Kidney (tissue), 14 donors: ENCODE measurements around the gene NAV3. TPM values are rescaled to one million over a fixed set of nuclear protein-coding genes. Genes with fewer than 3 reads are reported as not detected.

Experiments
- DNase-seq, 5 donors: peaks; one replicate each; pipeline ENCODE4 v3.0.0-alpha.2; 2013 to 2020
- FAIRE-seq: peaks from 2 replicates; lab custom pipeline; 2012; peaks lifted over from hg19 to GRCh38; lab: Jason Lieb, UNC
- H3K27ac ChIP-seq, 2 donors: one replicate each; pipeline ENCODE4 v1.7.0; 2013; ENCODE audit warnings: low read depth in 2 of 2, low read length in 2 of 2, inconsistent platforms in 1 of 2
- H3K27me3 ChIP-seq: one replicate; pipeline ENCODE4 v1.7.1; 2013; ENCODE audit warnings: low read length, inconsistent platforms; ENCODE audit not compliant: control insufficient read depth, insufficient read depth
- H3K36me3 ChIP-seq, 3 donors: one replicate each; pipeline versions ENCODE4 v1.7.0 to v1.7.1; 2013; ENCODE audit warnings: low read length in 3 of 3, control low read depth in 1 of 3, inconsistent platforms in 1 of 3; ENCODE audit not compliant: insufficient read depth in 3 of 3, control insufficient read depth in 2 of 3
- H3K4me1 ChIP-seq, 3 donors: one replicate each; pipeline versions ENCODE4 v1.7.0 to v1.7.1; 2013; ENCODE audit warnings: low read length in 3 of 3, inconsistent platforms in 1 of 3, low read depth in 1 of 3; ENCODE audit not compliant: control insufficient read depth in 2 of 3, insufficient read depth in 2 of 3
- H3K4me3 ChIP-seq, 3 donors: one replicate each; pipeline versions ENCODE4 v1.7.0 to v1.8.1; 2013; ENCODE audit warnings: low read length in 3 of 3, control low read depth in 1 of 3, inconsistent platforms in 1 of 3
- H3K9ac ChIP-seq, 3 donors: one replicate each; pipeline versions ENCODE4 v1.7.0 to v1.7.1; 2013; ENCODE audit warnings: low read length in 3 of 3, control low read depth in 1 of 3, inconsistent platforms in 1 of 3
- H3K9me3 ChIP-seq, 3 donors: one replicate each; pipeline versions ENCODE4 v1.7.0 to v1.7.1; 2013; ENCODE audit warnings: low read length in 3 of 3, control low read depth in 1 of 3, inconsistent platforms in 1 of 3; ENCODE audit not compliant: control insufficient read depth in 2 of 3, insufficient read depth in 1 of 3
- CTCF ChIP-seq: IDR thresholded peaks from 3 replicates; pipeline ENCODE4 v1.5.1; 2012; ENCODE audit warnings: mild to moderate bottlenecking, moderate library complexity, borderline replicate concordance; ENCODE audit not compliant: insufficient read depth; ENCODE audit errors: extremely low read depth
- intact Hi-C: fragments of 100-400 bp; cut with DNase I; formaldehyde crosslinking; loops from one replicate; pipeline ENCODE4 v1.11.1; 2022
- polyA plus RNA-seq: library from polyadenylated mRNA; stranded (reverse); fragments of 350-450 nt; fragmentation: Illumina TruSeq; extraction: RNeasy Lipid Tissue Mini Kit (QIAGEN cat#74804); gene quantifications from one replicate; pipeline ENCODE4 v1.2.3, GENCODE V29; 2014; ENCODE audit warnings: low read depth, low replicate concordance; ENCODE audit not compliant: insufficient read depth
- total RNA-seq: library from RNA; stranded (reverse); fragmentation: NEBNext Ultra II Directional; extraction: Animal tissue kit (Norgen Biotek cat#: 25700); gene quantifications from one replicate; pipeline ENCODE4 v1.2.1, GENCODE V29; 2021
- donor health status: control.
- donor health status: control.
- donor health status: control.
- donor health status: control.
- donor health status: control.
- donor health status: DM: yes; HTN: yes; CAD: no.
- donor health status: Normal renal cell carcinoma (clear cell type).

The NAV3 gene
- total and polyA plus RNA-seq, 2 donors from 2014 or later, result 0.34 to 4.5 TPM

- Histone ChIP-seq H3K4me1 (no peaks in the 10 kb centered on the region), H3K9me3 (no peaks in the 10 kb centered on the region), H3K9ac (no peak overlapping the region), H3K4me3 (no peak overlapping the region), H3K27me3 (no peaks in the 10 kb centered on the region), H3K36me3 (no peaks in the 10 kb centered on the region), H3K27ac (no peak overlapping the region)
- intact Hi-C loops, result no loop called here
- no peak for TF ChIP-seq CTCF
- DNase-seq (no peak), FAIRE-seq (no peak)
Measured at GRCh38 chr12:78191611-78192010, 360.9 kb downstream of the NAV3 start.

GRCh38 chr12:78192979-78193378 is 362.3 kb downstream of the NAV3 start:
- H3K36me3 ChIP-seq, result no peaks in the 10 kb centered on the region
- no peak overlapping the region for H3K9ac ChIP-seq
- H3K4me1 ChIP-seq, result no peaks in the 10 kb centered on the region
- no peak overlapping the region for H3K4me3 ChIP-seq
- no peak for FAIRE-seq
- DNase-seq, result peak in 1 of 5 donors; percentile 30
- no peak for TF ChIP-seq CTCF
- no peak overlapping the region for H3K27ac ChIP-seq
- no peaks in the 10 kb centered on the region for H3K27me3 ChIP-seq
- intact Hi-C loops, result no loop called here
- H3K9me3 ChIP-seq, result no peaks in the 10 kb centered on the region

- Histone ChIP-seq H3K9ac (no peak overlapping the region), H3K4me1 (no peaks in the 10 kb centered on the region), H3K36me3 (no peaks in the 10 kb centered on the region), H3K27me3 (no peaks in the 10 kb centered on the region), H3K27ac (no peak overlapping the region), H3K9me3 (no peaks in the 10 kb centered on the region), H3K4me3 (no peak overlapping the region)
- no peak for DNase-seq
- FAIRE-seq, result no peak
- TF ChIP-seq CTCF, result no peak
- intact Hi-C loops, result no loop called here
Measured at GRCh38 chr12:78194448-78194847, 363.8 kb downstream of the NAV3 start.

- no peak overlapping the region for H3K27ac ChIP-seq
- H3K9me3 ChIP-seq, result no peaks in the 10 kb centered on the region
- H3K4me3 ChIP-seq, result no peak overlapping the region
- H3K27me3 ChIP-seq, result no peaks in the 10 kb centered on the region
- DNase-seq, result no peak
- no peaks in the 10 kb centered on the region for H3K36me3 ChIP-seq
- H3K9ac ChIP-seq, result no peak overlapping the region
- H3K4me1 ChIP-seq, result no peaks in the 10 kb centered on the region
- intact Hi-C loops, result no loop called here
- no peak for FAIRE-seq
- no peak for TF ChIP-seq CTCF
Measured at GRCh38 chr12:78198896-78199295, 368.2 kb downstream of the NAV3 start.
